ENCODE results near the gene NCLN.
"Not testable (repeated sequence)": the region's sequence is repeated elsewhere in the genome, so short reads cannot be mapped to it uniquely, and the experiment has no call there.

The NCLN gene

DNA sequence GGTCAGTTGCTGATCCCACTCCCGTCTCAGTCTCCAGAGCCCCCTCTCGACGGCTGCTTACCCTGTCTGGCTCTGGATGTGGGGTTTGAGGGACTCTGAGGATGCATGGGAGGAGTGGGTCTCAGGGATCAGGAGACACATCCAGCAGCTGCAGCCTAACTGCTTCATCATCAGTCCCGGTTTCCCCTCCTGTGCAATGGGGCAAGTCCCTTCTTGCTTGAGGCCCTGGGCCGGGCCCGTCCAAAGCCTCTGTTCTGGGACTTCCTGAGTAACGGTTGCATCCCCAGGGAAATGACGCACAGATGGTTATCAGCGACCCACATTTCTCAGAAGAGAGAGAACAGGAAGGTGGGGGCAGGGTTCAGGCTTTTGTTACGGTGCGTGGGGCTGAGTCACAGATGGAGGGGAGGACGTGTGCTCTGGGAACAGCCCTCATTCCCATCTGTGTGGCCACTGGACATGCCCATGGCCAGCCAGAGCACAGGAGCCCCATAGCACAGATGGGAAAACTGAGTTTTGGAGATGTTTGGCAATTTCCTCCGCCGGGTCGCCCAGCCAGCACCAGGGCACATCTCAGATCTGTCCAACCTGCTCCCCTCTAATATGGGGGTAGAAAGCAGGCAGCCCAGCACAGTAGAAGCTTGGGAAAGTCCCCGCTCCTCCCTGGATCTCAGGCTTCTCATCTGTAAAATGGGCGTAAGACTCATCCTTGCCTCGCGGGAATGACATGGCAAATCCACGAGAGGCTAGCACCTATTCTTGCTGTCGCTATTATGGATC lies 30.6 kb upstream of the NCLN start:
- DNase-seq: peak; percentile 75

DNA sequence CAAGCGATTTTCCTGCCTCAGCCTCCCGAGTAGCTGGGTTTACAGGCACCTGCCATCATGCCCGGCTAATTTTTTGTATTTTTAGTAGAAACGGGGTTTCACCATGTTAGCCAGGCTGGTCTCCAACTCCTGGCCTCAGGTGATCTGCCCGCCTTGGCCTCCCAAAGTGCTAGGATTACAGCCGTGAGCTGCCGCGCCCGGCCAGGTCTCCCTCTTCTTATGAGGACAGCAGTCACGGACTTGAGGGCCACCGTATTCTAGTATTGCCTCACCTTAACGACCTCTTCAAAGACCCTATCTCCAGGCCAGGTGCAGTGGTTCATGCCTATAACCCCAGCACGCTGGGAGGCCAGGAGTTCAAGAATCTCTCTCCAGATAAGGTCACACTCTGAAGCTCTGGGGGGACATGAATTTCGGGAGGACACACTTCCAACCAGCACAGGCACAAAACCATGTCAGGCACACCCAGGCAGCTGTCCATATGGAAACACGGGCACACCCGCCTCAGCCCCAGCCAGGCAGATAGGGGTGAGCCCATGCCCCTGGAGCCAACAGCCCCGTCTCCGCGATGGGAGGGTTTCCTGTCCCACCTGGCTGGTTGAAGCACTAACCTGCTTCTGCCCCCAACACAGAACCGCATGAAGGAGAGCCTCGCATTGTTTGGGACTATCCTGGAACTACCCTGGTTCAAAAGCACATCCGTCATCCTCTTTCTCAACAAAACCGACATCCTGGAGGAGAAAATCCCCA lies 28.5 kb upstream of the NCLN start:
- DNase-seq: no peak

DNA sequence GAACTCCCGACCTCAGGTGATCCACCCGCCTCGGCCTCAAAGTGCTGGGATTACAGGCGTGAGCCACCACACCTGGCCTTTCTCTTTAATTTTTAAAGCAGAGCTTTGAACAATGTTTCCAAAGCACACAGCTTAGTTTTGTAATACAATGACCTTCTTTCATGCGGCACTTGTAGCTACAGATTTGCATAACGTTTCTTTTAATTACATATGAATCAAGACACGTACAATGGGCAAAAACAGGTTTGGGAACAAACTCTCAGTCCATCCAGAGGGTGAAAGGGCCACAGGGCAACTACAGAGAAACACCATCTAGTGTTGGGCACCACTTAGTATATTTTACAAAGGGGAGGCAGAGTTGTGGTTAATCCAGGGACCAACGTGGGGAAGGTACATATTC lies 26.2 kb upstream of the NCLN start:
- no peak for DNase-seq

DNA sequence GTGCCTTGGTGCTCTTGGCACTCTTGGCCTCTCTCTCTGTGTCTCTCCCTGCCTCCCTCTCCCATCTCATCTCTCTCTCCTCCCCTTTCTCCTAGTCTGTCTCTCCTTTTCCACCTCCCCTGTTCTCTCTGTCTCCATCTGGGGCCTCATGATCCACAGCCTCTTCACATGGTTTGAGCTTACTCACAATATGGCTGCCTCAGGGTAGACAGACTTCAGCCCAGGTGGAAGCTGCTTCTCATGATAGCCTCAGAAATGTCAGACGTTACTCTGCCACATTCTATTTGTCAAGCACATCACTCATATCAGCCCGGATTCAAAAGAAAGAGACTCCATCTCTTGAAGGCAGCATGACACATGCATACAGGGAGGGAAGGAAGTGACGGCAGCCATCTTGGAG lies 25.5 kb upstream of the NCLN start:
- DNase-seq: no peak

DNA sequence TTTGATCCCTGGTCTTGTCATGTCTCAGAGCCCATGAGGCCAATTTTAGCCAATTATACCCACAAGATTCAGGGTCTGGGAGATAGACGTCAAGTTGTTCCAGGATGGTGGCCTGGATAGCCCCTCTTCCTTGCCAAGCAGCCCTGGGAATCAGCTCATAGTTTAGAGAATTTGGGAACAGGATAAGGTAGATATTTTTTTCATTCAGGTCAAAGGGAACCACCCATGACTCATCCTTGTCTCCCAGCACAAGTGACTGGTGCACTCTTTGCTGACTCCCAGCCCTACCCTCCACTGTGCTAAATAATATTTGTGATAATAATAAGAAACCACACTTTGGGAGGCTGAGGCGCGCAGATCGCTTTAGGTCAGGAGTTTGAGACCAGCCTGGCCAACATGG lies 24.3 kb upstream of the NCLN start:
- DNase-seq: no peak

DNA sequence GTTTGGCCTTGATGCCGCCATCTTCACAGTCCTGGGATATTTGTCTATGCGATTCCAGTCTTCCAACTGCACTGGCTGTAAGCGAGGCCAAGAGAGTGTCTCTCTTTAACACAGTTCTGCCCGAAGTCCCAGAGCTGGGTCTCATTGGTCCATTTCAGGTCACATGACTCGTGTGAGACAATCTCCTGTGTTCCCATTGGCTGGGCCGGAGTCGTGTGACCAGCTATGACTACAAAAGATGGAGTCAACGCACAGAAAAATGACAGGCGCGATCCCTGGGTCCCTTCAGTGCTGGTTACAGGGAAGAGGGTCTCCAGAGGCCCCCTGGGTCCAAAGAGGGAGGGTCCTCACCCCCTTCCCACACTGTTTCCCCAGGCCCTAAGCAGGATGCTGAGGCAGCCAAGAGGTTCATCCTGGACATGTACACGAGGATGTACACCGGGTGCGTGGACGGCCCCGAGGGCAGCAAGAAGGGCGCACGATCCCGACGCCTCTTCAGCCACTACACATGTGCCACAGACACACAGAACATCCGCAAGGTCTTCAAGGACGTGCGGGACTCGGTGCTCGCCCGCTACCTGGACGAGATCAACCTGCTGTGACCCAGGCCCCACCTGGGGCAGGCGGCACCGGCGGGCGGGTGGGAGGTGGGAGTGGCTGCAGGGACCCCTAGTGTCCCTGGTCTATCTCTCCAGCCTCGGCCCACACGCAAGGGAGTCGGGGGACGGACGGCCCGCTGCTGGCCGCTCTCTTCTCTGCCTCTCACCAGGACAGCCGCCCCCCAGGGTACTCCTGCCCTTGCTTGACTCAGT lies 23.1 kb upstream of the NCLN start:
- DNase-seq: no peak

DNA sequence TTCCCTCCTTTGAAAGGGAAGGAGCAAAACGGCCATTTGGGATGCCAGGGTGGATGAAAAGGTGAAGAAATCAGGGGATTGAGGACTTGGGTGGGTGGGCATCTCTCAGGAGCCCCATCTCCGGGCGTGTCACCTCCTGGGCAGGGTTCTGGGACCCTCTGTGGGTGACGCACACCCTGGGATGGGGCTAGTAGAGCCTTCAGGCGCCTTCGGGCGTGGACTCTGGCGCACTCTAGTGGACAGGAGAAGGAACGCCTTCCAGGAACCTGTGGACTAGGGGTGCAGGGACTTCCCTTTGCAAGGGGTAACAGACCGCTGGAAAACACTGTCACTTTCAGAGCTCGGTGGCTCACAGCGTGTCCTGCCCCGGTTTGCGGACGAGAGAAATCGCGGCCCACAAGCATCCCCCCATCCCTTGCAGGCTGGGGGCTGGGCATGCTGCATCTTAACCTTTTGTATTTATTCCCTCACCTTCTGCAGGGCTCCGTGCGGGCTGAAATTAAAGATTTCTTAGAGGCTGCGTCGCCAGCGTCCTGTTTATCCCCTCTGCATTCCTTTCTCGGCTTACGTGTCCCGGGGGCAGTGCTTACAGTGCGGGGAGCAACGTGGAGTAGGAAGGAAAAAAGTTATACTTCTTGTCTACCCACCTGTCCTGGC lies 22.4 kb upstream of the NCLN start:
- peak; percentile 70 for DNase-seq

DNA sequence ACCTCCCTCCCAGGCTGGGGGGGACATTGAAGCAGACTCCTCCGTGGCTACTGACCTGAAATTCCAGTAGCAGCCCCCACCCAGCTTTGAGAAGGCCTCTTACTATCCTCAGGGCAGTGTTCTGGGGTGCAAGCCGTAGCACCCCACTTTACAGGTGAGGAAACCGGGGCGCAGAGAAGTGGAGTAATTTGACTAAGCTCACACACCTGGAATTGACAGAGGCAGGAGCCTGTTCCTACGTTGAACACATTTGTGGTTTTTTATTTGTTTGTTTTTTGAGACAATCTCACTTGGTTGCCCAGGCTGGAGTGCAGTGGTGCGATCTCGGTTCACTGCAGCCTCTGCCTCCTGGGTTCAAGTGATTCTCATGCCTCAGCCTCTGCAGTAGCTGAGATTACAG lies 21.8 kb upstream of the NCLN start:
- DNase-seq: no peak

DNA sequence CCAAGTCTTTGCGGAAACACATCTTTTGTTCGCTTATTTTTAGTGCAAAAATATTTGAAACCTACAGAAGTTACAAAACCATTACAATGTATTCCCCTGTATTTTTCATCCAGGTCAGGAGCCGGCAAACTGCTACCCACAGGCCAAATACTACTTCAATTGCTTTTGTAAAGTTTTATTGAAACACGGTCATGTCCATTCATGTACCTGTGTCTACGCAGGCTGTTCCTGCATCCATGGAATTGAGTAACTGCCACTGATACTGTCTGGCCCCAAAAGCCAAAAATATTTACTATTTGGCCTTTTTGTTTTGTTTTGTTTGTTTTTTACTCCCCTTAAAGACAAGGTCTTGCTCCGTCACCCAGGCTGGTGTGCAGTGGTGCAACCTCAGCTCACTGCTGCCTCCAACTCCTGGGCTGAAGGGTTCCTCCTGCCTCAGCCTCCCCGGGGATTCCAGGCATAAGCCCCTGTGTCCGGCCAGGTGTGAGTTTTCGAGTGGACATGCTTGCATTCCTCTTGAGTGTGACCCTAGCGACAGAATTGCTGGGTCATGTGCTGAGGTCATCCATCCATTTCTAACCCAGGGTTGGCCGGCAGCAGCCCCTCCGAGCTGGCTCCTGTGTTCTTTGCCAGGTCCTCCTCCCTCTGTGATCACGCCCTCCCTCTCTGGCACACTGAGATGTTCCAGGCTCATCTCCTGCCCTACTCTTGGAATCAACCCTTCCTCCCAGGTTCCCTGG lies 18.0 kb upstream of the NCLN start:
- DNase-seq: no peak

DNA sequence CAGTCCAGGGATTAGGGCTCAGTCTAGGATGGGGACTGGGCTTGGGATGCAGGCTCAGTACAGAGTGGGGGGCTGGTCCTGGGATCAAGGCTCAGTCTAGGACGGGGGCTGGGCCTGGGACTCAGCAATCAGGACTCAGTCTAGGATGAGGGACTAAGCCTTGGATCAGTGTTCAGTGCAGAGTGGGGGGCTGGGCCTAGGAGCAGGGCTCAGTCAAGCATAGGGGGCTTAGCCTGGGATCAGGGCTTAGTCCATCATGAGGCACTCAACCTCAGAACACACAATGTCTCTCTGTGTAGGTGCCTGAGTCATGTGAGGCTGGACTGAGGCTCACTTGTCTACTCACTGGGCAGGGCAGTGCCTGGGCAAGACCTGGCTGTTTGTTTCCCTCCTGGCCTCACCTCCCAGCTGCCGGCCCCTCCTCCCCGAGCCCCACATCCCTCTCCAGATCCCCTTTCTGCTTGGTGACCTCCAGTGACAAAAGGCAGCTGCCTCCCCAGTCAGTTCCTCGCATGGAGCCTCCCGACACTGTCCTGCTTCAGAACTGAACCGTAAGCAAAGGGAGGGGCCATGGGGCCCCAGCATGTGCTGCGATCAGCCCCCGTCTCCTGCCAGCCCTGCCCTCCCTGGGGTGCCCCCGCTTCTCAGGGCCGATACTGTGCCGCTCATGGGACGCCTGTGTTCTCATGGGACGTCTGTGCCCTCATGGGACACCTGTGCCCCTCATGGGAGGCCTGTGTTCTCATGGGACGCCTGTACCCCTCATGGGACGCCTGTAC lies 13.6 kb upstream of the NCLN start:
- no peak for DNase-seq

DNA sequence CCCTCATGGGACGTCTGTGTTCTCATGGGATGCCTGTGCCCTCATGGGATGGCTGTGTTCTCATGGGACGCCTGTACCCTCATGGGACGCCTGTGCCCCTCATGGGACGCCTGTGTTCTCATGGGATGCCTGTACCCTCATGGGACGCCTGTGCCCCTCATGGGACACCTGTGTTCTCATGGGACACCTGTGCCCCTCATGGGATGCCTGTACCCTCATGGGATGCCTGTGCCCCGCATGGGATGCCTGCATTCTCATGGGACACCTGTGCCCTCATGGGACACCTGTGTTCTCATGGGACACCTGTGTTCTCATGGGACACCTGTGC lies 13.1 kb upstream of the NCLN start:
- not testable (repeated sequence) for DNase-seq

DNA sequence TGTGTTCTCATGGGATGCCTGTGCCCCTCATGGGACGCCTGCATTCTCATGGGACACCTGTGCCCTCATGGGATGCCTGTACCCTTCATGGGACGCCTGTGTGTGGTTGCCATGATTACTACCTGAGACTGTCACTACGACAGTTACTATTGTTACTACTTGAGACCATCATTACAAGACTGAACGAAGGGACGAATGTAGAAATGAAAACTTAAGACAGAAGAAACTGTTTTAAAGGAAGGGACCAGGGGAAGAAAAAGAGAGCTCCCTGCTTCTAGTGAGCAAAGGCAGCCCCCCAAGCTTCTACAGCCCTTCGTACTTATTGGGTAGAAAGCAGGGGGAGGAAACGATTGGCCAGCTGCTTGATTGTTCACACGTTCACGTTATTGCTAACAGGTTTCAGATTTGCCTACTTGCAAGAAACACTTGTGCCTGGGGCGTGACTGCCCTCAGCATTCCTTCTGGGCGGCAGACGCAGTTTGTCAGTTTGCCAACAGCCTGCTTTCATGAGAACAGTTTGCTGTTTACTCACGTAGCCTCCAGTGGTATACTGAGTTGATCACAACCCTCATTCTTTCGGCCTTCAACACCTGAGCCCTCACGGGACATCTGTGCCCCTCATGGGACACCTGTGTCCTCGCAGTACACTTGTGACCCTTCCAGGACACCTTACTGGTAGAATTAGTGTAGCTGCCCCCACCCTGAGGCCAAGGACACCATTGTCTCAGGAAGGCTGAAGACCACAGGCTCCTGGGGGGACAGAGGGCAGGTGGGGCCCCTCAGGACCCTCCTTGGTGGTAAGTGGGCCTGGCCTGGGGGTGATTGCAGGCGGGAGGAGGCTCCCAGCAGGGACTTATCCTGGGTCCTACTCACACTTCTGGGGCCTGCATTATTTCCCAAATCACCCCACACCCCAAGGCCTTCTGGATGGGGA lies 9.7 kb upstream of the NCLN start:
- peak; percentile 16 for DNase-seq

DNA sequence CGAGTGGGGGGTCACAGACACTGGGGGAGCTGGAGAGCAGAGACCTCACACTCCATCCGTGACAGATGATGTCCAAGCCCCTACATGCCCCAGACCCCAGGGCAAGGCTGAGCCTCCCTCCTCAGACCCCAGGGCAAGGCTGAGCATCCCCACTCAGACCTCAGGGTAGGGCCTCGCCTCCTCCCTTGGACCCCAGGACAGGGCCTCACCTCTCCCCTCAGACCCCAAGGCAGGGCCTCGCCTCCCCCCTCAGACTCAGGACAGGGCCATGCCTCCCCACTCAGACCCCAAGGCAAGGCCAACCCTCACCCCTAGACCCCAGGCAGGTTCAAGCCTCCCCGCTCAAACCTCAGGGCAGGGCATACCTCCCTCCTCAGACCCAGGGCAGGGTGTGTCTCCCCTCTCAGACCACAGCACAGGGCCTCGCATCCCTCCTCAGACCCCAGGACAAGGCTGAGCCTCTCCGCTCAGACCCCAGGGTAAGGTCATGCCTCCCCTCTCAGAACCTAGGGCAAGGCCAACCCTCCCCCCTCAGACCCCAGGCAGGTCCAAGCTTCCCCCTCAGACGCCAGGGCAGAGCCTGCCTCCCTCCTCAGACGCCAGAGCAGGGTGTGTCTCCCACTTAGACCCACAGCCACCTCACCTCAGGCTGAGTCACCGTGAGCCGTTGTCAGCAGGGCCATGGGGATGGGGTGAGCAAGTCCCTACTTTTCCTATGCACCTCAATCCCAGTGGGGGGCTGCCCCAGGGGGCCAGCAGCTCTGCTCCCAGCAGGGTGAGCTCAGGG lies 8.8 kb upstream of the NCLN start:
- DNase-seq: peak; percentile 72

DNA sequence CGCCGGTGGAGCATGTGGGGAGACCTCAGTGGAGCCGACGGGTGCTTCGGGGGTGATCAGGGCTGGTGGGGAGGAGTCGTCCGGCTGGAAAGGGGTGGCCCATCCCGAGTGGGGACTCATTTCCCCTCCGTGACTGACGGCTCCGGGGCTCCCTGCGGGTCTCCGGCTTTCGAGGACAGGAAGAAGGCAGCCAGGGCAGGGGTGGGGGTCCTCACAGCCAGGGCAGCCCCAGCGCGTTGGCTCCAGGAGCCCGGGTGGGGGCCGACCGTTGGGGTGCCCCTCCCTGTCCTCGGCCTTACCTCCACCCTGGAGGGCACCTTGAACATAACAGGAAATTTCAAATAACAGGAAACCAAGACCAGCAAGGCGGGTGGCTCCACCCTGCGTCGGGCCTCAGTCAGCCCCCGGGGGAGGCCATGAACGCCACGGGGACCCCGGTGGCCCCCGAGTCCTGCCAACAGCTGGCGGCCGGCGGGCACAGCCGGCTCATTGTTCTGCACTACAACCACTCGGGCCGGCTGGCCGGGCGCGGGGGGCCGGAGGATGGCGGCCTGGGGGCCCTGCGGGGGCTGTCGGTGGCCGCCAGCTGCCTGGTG lies 7.3 kb upstream of the NCLN start, which contains the start of gene S1PR4:
TSS of gene S1PR4 (plus strand) at position 393 of the 596 bp plus-strand sequence. CDS start at position 417, 24 bp downstream.
- DNase-seq: peak; percentile 65

DNA sequence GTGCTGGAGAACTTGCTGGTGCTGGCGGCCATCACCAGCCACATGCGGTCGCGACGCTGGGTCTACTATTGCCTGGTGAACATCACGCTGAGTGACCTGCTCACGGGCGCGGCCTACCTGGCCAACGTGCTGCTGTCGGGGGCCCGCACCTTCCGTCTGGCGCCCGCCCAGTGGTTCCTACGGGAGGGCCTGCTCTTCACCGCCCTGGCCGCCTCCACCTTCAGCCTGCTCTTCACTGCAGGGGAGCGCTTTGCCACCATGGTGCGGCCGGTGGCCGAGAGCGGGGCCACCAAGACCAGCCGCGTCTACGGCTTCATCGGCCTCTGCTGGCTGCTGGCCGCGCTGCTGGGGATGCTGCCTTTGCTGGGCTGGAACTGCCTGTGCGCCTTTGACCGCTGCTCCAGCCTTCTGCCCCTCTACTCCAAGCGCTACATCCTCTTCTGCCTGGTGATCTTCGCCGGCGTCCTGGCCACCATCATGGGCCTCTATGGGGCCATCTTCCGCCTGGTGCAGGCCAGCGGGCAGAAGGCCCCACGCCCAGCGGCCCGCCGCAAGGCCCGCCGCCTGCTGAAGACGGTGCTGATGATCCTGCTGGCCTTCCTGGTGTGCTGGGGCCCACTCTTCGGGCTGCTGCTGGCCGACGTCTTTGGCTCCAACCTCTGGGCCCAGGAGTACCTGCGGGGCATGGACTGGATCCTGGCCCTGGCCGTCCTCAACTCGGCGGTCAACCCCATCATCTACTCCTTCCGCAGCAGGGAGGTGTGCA lies 6.6 kb upstream of the NCLN start:
- peak; percentile 32 for DNase-seq

DNA sequence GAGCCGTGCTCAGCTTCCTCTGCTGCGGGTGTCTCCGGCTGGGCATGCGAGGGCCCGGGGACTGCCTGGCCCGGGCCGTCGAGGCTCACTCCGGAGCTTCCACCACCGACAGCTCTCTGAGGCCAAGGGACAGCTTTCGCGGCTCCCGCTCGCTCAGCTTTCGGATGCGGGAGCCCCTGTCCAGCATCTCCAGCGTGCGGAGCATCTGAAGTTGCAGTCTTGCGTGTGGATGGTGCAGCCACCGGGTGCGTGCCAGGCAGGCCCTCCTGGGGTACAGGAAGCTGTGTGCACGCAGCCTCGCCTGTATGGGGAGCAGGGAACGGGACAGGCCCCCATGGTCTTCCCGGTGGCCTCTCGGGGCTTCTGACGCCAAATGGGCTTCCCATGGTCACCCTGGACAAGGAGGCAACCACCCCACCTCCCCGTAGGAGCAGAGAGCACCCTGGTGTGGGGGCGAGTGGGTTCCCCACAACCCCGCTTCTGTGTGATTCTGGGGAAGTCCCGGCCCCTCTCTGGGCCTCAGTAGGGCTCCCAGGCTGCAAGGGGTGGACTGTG lies 5.9 kb upstream of the NCLN start:
- DNase-seq: peak; percentile 12

DNA sequence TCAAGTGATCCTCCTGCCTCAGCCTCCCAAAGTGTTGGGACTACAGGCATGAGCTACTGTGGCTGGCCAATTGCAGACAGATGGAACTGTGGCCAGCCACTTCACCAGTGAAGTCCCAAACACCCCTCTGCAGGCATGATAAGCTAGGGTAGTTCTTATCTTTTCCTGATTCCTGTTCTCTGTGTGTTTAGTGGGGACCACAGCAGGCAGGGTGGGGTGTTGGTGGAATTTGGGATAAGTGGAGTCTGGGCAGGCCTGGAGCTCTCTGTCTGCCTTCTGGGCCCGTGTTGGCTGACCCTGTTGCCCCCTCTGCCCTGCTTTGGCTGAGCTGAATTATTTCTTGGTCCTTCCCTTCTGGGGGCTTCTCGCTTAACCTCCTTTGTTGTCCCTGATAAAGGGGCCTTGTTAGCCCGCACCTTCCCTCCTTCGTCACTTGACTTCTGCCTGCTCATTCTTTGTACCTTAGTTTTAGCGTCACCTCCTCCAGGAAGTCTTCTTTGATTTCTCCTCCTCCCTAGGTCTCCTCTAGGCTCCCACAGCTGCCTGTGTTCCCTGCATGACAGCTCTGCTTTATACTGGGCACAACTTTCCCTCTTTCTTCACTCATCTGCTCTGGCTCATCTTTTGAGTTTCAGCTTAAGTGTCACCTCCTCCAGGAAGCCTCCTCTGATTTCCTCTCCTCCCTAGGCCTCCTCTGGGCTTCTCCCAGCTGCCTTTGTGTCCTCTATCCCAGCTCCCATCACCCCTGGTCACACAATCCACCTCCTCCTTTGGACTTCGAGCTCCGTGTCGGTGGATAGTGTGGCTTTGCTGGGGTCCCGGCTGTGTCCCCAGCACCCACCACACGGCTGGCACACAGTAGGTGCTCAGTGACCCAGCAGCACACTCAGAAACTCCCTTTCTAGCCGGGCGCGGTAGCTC lies 1.7 kb upstream of the NCLN start:
- no peak for DNase-seq

Measured in activated CD4-positive, alpha-beta T cell treated with anti-CD3 and anti-CD28 coated beads, Interleukin-2, amount 50 U/mL, for 1 hour (primary cell).